ENCODE data around the gene TRIM44.

DNA sequence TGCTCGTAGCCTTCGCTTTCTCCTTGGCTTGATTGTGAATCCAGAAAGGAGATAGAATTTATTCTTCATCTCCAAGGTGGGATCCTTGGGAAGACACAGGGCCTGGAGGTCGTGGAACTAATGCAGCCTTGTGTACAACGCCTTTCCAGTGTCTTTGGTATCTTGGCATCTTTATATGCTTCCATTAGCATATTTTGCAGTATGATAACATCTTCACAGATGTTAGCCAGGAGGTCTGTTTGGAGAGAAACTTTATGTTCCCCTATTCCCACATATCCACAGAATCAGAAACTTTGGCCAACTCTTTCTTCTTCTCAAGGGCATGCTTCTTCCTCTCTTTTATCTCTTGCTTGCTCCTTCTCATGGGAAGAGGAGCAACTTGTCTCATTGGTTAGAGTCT is 101.2 kb downstream of the TRIM44 start:
- TF ChIP-seq CTCF (IDR thresholded peaks at IDR 0.05) (no peak), EP300 (IDR thresholded peaks at IDR 0.05) (no peak), POLR2A (IDR thresholded peaks at IDR 0.05; ENCODE audit: low read depth) (no peak), POLR2AphosphoS5 (IDR thresholded peaks at IDR 0.05) (no peak)
